Liver (tissue), 9 donors: ENCODE results near the gene PON2. TPM values are rescaled to one million over a fixed set of nuclear protein-coding genes. Genes with fewer than 3 reads are reported as not detected.

Source experiments
- DNase-seq: peaks from one replicate; pipeline ENCODE4 v3.0.0-alpha.2; 2017; ENCODE audit warnings: low spot score
- H3K27ac ChIP-seq, 2 donors: one replicate each; pipeline ENCODE4 v1.7.0; 2013; ENCODE audit warnings: inconsistent platforms in 2 of 2, low read length in 2 of 2, control low read depth in 1 of 2, low read depth in 1 of 2, mild to moderate bottlenecking in 1 of 2
- H3K27me3 ChIP-seq, 4 donors: one replicate each; pipeline versions ENCODE4 v1.6.1 to v1.7.0; 2013; ENCODE audit warnings: low read length in 3 of 4, inconsistent platforms in 1 of 4, mild to moderate bottlenecking in 1 of 4, moderate library complexity in 1 of 4; ENCODE audit not compliant: control insufficient read depth in 4 of 4, insufficient read depth in 4 of 4
- H3K36me3 ChIP-seq, 4 donors: one replicate each; pipeline versions ENCODE4 v1.6.1 to v1.7.0; 2013; ENCODE audit warnings: low read length in 3 of 4, mild to moderate bottlenecking in 3 of 4, low read depth in 1 of 4, moderate library complexity in 1 of 4; ENCODE audit not compliant: control insufficient read depth in 4 of 4, insufficient read depth in 3 of 4
- H3K4me1 ChIP-seq, 4 donors: one replicate each; pipeline versions ENCODE4 v1.6.1 to v1.7.0; 2013; ENCODE audit warnings: low read length in 3 of 4, mild to moderate bottlenecking in 3 of 4, moderate library complexity in 1 of 4; ENCODE audit not compliant: control insufficient read depth in 4 of 4, insufficient read depth in 4 of 4
- H3K4me3 ChIP-seq, 3 donors: one replicate each; pipeline versions ENCODE4 v1.6.1 to v1.7.0; 2013; ENCODE audit warnings: low read length in 3 of 3, control low read depth in 1 of 3, low read depth in 1 of 3, mild to moderate bottlenecking in 1 of 3
- H3K9ac ChIP-seq, 2 donors: one replicate each; pipeline ENCODE4 v1.7.0; 2013; ENCODE audit warnings: low read length in 2 of 2, mild to moderate bottlenecking in 2 of 2, moderate library complexity in 2 of 2, control low read depth in 1 of 2, low read depth in 1 of 2
- H3K9me3 ChIP-seq, 4 donors: one replicate each; pipeline versions ENCODE4 v1.6.1 to v1.7.0; 2013; ENCODE audit warnings: low read length in 3 of 4; ENCODE audit not compliant: control insufficient read depth in 4 of 4
- ATF3 ChIP-seq: IDR thresholded peaks from 2 replicates; pipeline ENCODE4 v1.6.1; 2016; ENCODE audit warnings: antibody characterized with exemption
- EGR1 ChIP-seq, 2 donors: IDR thresholded peaks; 2 replicates each; pipeline ENCODE4 v1.6.1; 2016 to 2018; ENCODE audit warnings: antibody characterized with exemption in 2 of 2, low read depth in 2 of 2
- FOXA1 ChIP-seq: IDR thresholded peaks from 2 replicates; pipeline ENCODE4 v1.6.1; 2016; ENCODE audit warnings: antibody characterized with exemption
- GABPA ChIP-seq, 2 donors: IDR thresholded peaks in 1 of 2; conservative IDR thresholded peaks in 1 of 2; 2 replicates each; pipeline ENCODE4 v1.6.1; 2016; ENCODE audit warnings: antibody characterized with exemption in 2 of 2, mild to moderate bottlenecking in 1 of 2, moderate library complexity in 1 of 2
- HNF4A ChIP-seq, 2 donors: conservative IDR thresholded peaks; 2 replicates each; pipeline ENCODE4 v1.6.1; 2016; ENCODE audit warnings: antibody characterized with exemption in 2 of 2, mild to moderate bottlenecking in 2 of 2
- HNF4G ChIP-seq: IDR thresholded peaks from 2 replicates; pipeline ENCODE4 v1.6.1; 2016; ENCODE audit warnings: antibody characterized with exemption
- NR2F2 ChIP-seq: IDR thresholded peaks from 2 replicates; pipeline ENCODE4 v1.6.1; 2016; ENCODE audit warnings: antibody characterized with exemption
- RAD21 ChIP-seq, 2 donors: IDR thresholded peaks; 2 replicates each; pipeline ENCODE4 v1.6.1; 2016; ENCODE audit warnings: antibody characterized with exemption in 2 of 2, mild to moderate bottlenecking in 2 of 2
- RXRA ChIP-seq, 2 donors: IDR thresholded peaks; 2 replicates each; pipeline ENCODE4 v1.6.1; 2017 to 2018; ENCODE audit warnings: antibody characterized with exemption in 2 of 2, mild to moderate bottlenecking in 1 of 2
- SP1 ChIP-seq: IDR thresholded peaks from 2 replicates; pipeline ENCODE4 v1.6.1; 2018; ENCODE audit warnings: antibody characterized with exemption, mild to moderate bottlenecking
- TAF1 ChIP-seq: conservative IDR thresholded peaks from 2 replicates; pipeline ENCODE4 v1.6.1; 2016; ENCODE audit warnings: antibody characterized with exemption, mild to moderate bottlenecking
- YY1 ChIP-seq: IDR thresholded peaks from 2 replicates; pipeline ENCODE4 v1.6.1; 2016; ENCODE audit warnings: antibody characterized with exemption, mild to moderate bottlenecking
- WGBS: extraction: QIAGEN DNeasy Blood & Tissue Kit; methylation state at CpG from one replicate; pipeline ENCODE4 v1.1.7; 2013; 5-methylcytosine and 5-hydroxymethylcytosine counted together
- polyA plus RNA-seq, 2 donors: library from polyadenylated mRNA; stranded (reverse) in 1 of 2; unstranded in 1 of 2; fragments of 200-250 nt in 1 of 2; fragments of >200 nt in 1 of 2; fragmentation: Nextera tagmentation in 1 of 2; extraction: Ambion mirVana in 1 of 2; gene quantifications; one replicate each; pipeline versions ENCODE4 v1.2.1 to v1.2.3, GENCODE V29; 2013 to 2015
- total RNA-seq, 2 donors: library from RNA; depleted of rRNA; stranded (reverse); fragments of >200 nt; gene quantifications; one replicate each; pipeline ENCODE4 v1.2.3, GENCODE V29; 2014
- TF ChIP-seq, protein P1 (sequence below): IDR thresholded peaks from 2 replicates; pipeline ENCODE4 v1.6.1; 2016; ENCODE audit warnings: antibody characterized with exemption
- TF ChIP-seq, protein P2 (sequence below): fragments of 150-350 bp; IDR thresholded peaks from 2 replicates; pipeline ENCODE4 v1.5.1; 2017; ENCODE audit warnings: improper control_type of control experiment, low read depth, low read length; ENCODE audit not compliant: missing input control
- TF ChIP-seq, protein P3 (sequence below): IDR thresholded peaks from 2 replicates; pipeline ENCODE4 v1.6.1; 2016; ENCODE audit warnings: antibody characterized with exemption, mild to moderate bottlenecking
- donor health status: healthy.
- donor health status: healthy.
- donor health status: healthy.
- donor health status: healthy.
- donor health status: healthy.

The PON2 gene
- total and polyA plus RNA-seq, 4 donors: 99.1 to 276 (median 169) TPM

GRCh38 chr7:95476904-95477594 is 42.2 kb upstream of the PON2 start:
- H3K9me3 ChIP-seq: no peaks in the 10 kb centered on the region
- TF ChIP-seq, protein P1, sequence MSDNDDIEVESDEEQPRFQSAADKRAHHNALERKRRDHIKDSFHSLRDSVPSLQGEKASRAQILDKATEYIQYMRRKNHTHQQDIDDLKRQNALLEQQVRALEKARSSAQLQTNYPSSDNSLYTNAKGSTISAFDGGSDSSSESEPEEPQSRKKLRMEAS: no peak
- TF ChIP-seq RXRA (IDR thresholded peaks at IDR 0.05): peak in 1 of 2 donors; percentile 6
- TF ChIP-seq SP1: peak; percentile 5
- no peak for TF ChIP-seq NR2F2
- TF ChIP-seq ATF3: no peak
- peak in 1 of 2 donors; percentile 16 for TF ChIP-seq HNF4A (conservative IDR thresholded peaks at IDR 0.05)
- TF ChIP-seq GABPA (IDR thresholded peaks at IDR 0.05 in 1 of 2, conservative IDR thresholded peaks at IDR 0.05 in 1 of 2): no peak
- no peak for TF ChIP-seq YY1
- TF ChIP-seq, protein P2, sequence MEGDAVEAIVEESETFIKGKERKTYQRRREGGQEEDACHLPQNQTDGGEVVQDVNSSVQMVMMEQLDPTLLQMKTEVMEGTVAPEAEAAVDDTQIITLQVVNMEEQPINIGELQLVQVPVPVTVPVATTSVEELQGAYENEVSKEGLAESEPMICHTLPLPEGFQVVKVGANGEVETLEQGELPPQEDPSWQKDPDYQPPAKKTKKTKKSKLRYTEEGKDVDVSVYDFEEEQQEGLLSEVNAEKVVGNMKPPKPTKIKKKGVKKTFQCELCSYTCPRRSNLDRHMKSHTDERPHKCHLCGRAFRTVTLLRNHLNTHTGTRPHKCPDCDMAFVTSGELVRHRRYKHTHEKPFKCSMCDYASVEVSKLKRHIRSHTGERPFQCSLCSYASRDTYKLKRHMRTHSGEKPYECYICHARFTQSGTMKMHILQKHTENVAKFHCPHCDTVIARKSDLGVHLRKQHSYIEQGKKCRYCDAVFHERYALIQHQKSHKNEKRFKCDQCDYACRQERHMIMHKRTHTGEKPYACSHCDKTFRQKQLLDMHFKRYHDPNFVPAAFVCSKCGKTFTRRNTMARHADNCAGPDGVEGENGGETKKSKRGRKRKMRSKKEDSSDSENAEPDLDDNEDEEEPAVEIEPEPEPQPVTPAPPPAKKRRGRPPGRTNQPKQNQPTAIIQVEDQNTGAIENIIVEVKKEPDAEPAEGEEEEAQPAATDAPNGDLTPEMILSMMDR: peak; percentile 89
- no peak for TF ChIP-seq HNF4G
- peak; percentile 96 to 97 for TF ChIP-seq RAD21 (IDR thresholded peaks at IDR 0.05)
- no peak for TF ChIP-seq EGR1 (IDR thresholded peaks at IDR 0.05; ENCODE audit: low read depth in 2 of 2)
- 10% methylated on average over 11 of the region's 11 CpGs for WGBS
- H3K4me1 ChIP-seq: peaks cover 0 to 14% (median 8%) of the 10 kb centered on the region in 4 donors
- no peak overlapping the region for H3K4me3 ChIP-seq
- no peak overlapping the region for H3K27ac ChIP-seq
- DNase-seq: peak; percentile 41
- H3K9ac ChIP-seq: peak overlapping the region in 1 of 2 donors; percentile 58
- no peaks in the 10 kb centered on the region for H3K27me3 ChIP-seq
- no peaks in the 10 kb centered on the region for H3K36me3 ChIP-seq

GRCh38 chr7:95476072-95476847 is 41.4 kb upstream of the PON2 start:
- Histone ChIP-seq H3K36me3 (no peaks in the 10 kb centered on the region), H3K4me3 (no peak overlapping the region), H3K9ac (peak overlapping the region in 1 of 2 donors; percentile 58), H3K27ac (no peak overlapping the region), H3K9me3 (no peaks in the 10 kb centered on the region), H3K27me3 (no peaks in the 10 kb centered on the region), H3K4me1 (peaks cover 0 to 14% (median 8%) of the 10 kb centered on the region in 4 donors)
- DNase-seq: no peak
- WGBS: 90% methylated on average over 9 of the region's 9 CpGs
- TF ChIP-seq NR2F2: no peak
- TF ChIP-seq, protein P2: no peak
- no peak for TF ChIP-seq RAD21 (IDR thresholded peaks at IDR 0.05)
- TF ChIP-seq ATF3: no peak
- TF ChIP-seq, protein P1: no peak
- TF ChIP-seq TAF1: no peak
- TF ChIP-seq, protein P3, sequence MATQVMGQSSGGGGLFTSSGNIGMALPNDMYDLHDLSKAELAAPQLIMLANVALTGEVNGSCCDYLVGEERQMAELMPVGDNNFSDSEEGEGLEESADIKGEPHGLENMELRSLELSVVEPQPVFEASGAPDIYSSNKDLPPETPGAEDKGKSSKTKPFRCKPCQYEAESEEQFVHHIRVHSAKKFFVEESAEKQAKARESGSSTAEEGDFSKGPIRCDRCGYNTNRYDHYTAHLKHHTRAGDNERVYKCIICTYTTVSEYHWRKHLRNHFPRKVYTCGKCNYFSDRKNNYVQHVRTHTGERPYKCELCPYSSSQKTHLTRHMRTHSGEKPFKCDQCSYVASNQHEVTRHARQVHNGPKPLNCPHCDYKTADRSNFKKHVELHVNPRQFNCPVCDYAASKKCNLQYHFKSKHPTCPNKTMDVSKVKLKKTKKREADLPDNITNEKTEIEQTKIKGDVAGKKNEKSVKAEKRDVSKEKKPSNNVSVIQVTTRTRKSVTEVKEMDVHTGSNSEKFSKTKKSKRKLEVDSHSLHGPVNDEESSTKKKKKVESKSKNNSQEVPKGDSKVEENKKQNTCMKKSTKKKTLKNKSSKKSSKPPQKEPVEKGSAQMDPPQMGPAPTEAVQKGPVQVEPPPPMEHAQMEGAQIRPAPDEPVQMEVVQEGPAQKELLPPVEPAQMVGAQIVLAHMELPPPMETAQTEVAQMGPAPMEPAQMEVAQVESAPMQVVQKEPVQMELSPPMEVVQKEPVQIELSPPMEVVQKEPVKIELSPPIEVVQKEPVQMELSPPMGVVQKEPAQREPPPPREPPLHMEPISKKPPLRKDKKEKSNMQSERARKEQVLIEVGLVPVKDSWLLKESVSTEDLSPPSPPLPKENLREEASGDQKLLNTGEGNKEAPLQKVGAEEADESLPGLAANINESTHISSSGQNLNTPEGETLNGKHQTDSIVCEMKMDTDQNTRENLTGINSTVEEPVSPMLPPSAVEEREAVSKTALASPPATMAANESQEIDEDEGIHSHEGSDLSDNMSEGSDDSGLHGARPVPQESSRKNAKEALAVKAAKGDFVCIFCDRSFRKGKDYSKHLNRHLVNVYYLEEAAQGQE: no peak
- TF ChIP-seq SP1: no peak
- TF ChIP-seq YY1: no peak
- TF ChIP-seq HNF4G: no peak
- TF ChIP-seq FOXA1: no peak
- no peak for TF ChIP-seq HNF4A (conservative IDR thresholded peaks at IDR 0.05)
- no peak for TF ChIP-seq EGR1 (IDR thresholded peaks at IDR 0.05; ENCODE audit: low read depth in 2 of 2)
- no peak for TF ChIP-seq GABPA (IDR thresholded peaks at IDR 0.05 in 1 of 2, conservative IDR thresholded peaks at IDR 0.05 in 1 of 2)
